Stimulated activated CD4-positive, alpha-beta T cell treated with anti-CD3 and anti-CD28 coated beads, Interleukin-12 subunit alpha, Interleukin-12 subunit beta, amount 100 ng/mL, for 4 hours (primary cell): ENCODE measurements around the gene CCM2.

Experiments
- DNase-seq: peaks from one replicate; pipeline ENCODE4 v3.0.0-alpha.2; 2020

Gene CCM2

GRCh38 chr7:45086331-45087065 is 86.5 kb downstream of the CCM2 start:
- DNase-seq, result no peak

- no peak for DNase-seq
Observed at GRCh38 chr7:45087301-45088145, 87.5 kb downstream of the CCM2 start.

- no peak for DNase-seq
Observed at GRCh38 chr7:45088146-45088701, 88.2 kb downstream of the CCM2 start.

GRCh38 chr7:45088821-45089340 is 88.9 kb downstream of the CCM2 start, which contains the start of gene NACAD:
Gene NACAD (minus strand): TSS chr7:45088969. CDS start chr7:45088894, 75 bp downstream.
- DNase-seq, result no peak

- DNase-seq, result peak; percentile 46
Observed at GRCh38 chr7:45089341-45089891, 89.4 kb downstream of the CCM2 start.

GRCh38 chr7:45092100-45092930 is 92.3 kb downstream of the CCM2 start:
- no peak for DNase-seq

GRCh38 chr7:45092931-45093235 is 92.9 kb downstream of the CCM2 start:
- no peak for DNase-seq

GRCh38 chr7:45098983-45099839 is 99.2 kb downstream of the CCM2 start:
- no peak for DNase-seq

GRCh38 chr7:45099891-45100760 is 100.1 kb downstream of the CCM2 start:
- DNase-seq, result no peak

GRCh38 chr7:45100761-45101480 is 100.9 kb downstream of the CCM2 start:
- DNase-seq, result no peak

- DNase-seq, result no peak
Observed at GRCh38 chr7:45101748-45102147, 101.7 kb downstream of the CCM2 start.

- DNase-seq, result no peak
Observed at GRCh38 chr7:45102785-45103712, 103.0 kb downstream of the CCM2 start.

- no peak for DNase-seq
Observed at GRCh38 chr7:45103958-45104843, 104.2 kb downstream of the CCM2 start.

- DNase-seq, result no peak
Observed at GRCh38 chr7:45104844-45105587, 105.0 kb downstream of the CCM2 start.

GRCh38 chr7:45105588-45106188 is 105.7 kb downstream of the CCM2 start:
- DNase-seq, result no peak

GRCh38 chr7:45106820-45107219 is 106.8 kb downstream of the CCM2 start:
- DNase-seq, result no peak
